PC-9 (cell line): Measurements from ENCODE around the gene LRRC4B. TPM values are rescaled to one million over a fixed set of nuclear protein-coding genes. Genes with fewer than 3 reads are reported as not detected.

Experiments used
- BruUV-seq: library from RNA; stranded (reverse); fragments of 400-500 nt; replicated peaks from 2 replicates; lab custom pipeline; 2021; lab: Mats Ljungman, UMichigan
- CTCF ChIA-PET: fragments of 300-600 bp; sonication (Branson Sonifier 250); formaldehyde crosslinking; loops from one replicate; lab custom pipeline; 2022; ENCODE audit warnings: antibody characterized with exemption; lab: Charles Lee
- POLR2A ChIA-PET: fragments of 300-600 bp; sonication (Branson Sonifier 250); formaldehyde crosslinking; loops from one replicate; lab custom pipeline; 2022; ENCODE audit warnings: antibody characterized with exemption; ENCODE audit not compliant: unreplicated experiment; lab: Charles Lee
- DNase-seq, 2 experiments: peaks; one replicate each; pipeline versions ENCODE4 v3.0.0 to v3.0.0-alpha.2; 2015 to 2022; ENCODE audit warnings: mixed read lengths in 1 of 2
- H2AFZ ChIP-seq: fragments of 200-600 bp; sonication (generic); 2 replicates; pipeline ENCODE4 v1.8.1; 2017; ENCODE audit warnings: antibody characterized with exemption
- H3F3A ChIP-seq: fragments of 200-600 bp; sonication (generic); 2 replicates; pipeline ENCODE4 v1.8.1; 2017; ENCODE audit warnings: antibody characterized with exemption, mild to moderate bottlenecking, low read depth; ENCODE audit not compliant: insufficient read depth
- H3K27ac ChIP-seq: fragments of 200-600 bp; sonication (generic); 2 replicates; pipeline ENCODE4 v1.6.1; 2016; ENCODE audit warnings: mixed run types
- H3K27me3 ChIP-seq: fragments of 200-600 bp; sonication (generic); 2 replicates; pipeline ENCODE4 v1.6.1; 2016; ENCODE audit warnings: low read depth, mixed run types; ENCODE audit not compliant: insufficient read depth
- H3K36me3 ChIP-seq: fragments of 200-600 bp; sonication (generic); 2 replicates; pipeline ENCODE4 v1.6.1; 2016; ENCODE audit warnings: low read depth, mixed run types
- H3K4me1 ChIP-seq: fragments of 200-600 bp; sonication (generic); replicated peaks from 2 replicates; pipeline ENCODE4 v1.6.1; 2016; ENCODE audit warnings: mixed run types; ENCODE audit not compliant: insufficient read depth
- H3K4me2 ChIP-seq: fragments of 200-600 bp; sonication (generic); 2 replicates; pipeline ENCODE4 v1.6.1; 2017; ENCODE audit warnings: mixed run types
- H3K4me3 ChIP-seq: fragments of 200-600 bp; sonication (generic); 2 replicates; pipeline ENCODE4 v1.6.1; 2016; ENCODE audit warnings: mixed run types
- H3K79me2 ChIP-seq: fragments of 200-600 bp; sonication (generic); 2 replicates; pipeline ENCODE4 v1.6.1; 2017; ENCODE audit warnings: low read depth, mixed run types
- H3K9me2 ChIP-seq: fragments of 200-600 bp; sonication (generic); 2 replicates; pipeline ENCODE4 v1.8.1; 2017; ENCODE audit warnings: mild to moderate bottlenecking; ENCODE audit not compliant: insufficient read depth
- H3K9me3 ChIP-seq: fragments of 200-600 bp; sonication (generic); 2 replicates; pipeline ENCODE4 v1.8.1; 2016; ENCODE audit warnings: low read depth; ENCODE audit not compliant: insufficient read depth
- H4K20me1 ChIP-seq: fragments of 200-600 bp; sonication (generic); 2 replicates; pipeline ENCODE4 v1.8.1; 2017; ENCODE audit not compliant: insufficient read depth
- EZH2 ChIP-seq: fragments of 200-600 bp; sonication (generic); IDR thresholded peaks from 2 replicates; pipeline ENCODE4 v1.8.0; 2017; ENCODE audit warnings: antibody characterized with exemption, low read depth
- intact Hi-C: fragments of 100-400 bp; cut with micrococcal nuclease; formaldehyde crosslinking; loops from one replicate; pipeline ENCODE4 v1.10.0; 2022; ENCODE audit not compliant: unreplicated experiment
- total RNA-seq: library from RNA; stranded (reverse); gene quantifications from 2 replicates; pipeline ENCODE4 v1.2.3, GENCODE V29; 2021
- TF ChIP-seq, protein P1 (sequence below): fragments of 200-600 bp; sonication (generic); conservative IDR thresholded peaks from 2 replicates; pipeline ENCODE4 v1.6.1; 2017; ENCODE audit warnings: mixed run types, antibody characterized with exemption, mild to moderate bottlenecking, moderate library complexity

LRRC4B gene
- total RNA-seq, 1 experiment from 2014 or later, result not detected

- Histone ChIP-seq H3K4me3 (no peak overlapping the region), H3K4me1 (no peaks in the 10 kb centered on the region), H4K20me1 (no peaks in the 10 kb centered on the region), H3K27ac (no peak overlapping the region), H3F3A (no peaks in the 10 kb centered on the region; the same call in 1 of the 2 replicates), H3K27me3 (peaks cover 80% of the 10 kb centered on the region), H3K9me2 (no peaks in the 10 kb centered on the region), H3K36me3 (no peaks in the 10 kb centered on the region), H3K4me2 (no peak overlapping the region), H3K9me3 (no peaks in the 10 kb centered on the region), H2AFZ (no peak overlapping the region), H3K79me2 (no peaks in the 10 kb centered on the region)
- ChIA-PET POLR2A (no interaction called here), CTCF (no interaction called here)
- intact Hi-C loops, result no loop called here
- no peak for TF ChIP-seq EZH2
- TF ChIP-seq, protein P1, sequence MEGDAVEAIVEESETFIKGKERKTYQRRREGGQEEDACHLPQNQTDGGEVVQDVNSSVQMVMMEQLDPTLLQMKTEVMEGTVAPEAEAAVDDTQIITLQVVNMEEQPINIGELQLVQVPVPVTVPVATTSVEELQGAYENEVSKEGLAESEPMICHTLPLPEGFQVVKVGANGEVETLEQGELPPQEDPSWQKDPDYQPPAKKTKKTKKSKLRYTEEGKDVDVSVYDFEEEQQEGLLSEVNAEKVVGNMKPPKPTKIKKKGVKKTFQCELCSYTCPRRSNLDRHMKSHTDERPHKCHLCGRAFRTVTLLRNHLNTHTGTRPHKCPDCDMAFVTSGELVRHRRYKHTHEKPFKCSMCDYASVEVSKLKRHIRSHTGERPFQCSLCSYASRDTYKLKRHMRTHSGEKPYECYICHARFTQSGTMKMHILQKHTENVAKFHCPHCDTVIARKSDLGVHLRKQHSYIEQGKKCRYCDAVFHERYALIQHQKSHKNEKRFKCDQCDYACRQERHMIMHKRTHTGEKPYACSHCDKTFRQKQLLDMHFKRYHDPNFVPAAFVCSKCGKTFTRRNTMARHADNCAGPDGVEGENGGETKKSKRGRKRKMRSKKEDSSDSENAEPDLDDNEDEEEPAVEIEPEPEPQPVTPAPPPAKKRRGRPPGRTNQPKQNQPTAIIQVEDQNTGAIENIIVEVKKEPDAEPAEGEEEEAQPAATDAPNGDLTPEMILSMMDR, result no peak
- BruUV-seq, result no TSS peak
- no peak for DNase-seq
Observed at GRCh38 chr19:50565984-50566903, 2.0 kb downstream of the LRRC4B start.

DNA sequence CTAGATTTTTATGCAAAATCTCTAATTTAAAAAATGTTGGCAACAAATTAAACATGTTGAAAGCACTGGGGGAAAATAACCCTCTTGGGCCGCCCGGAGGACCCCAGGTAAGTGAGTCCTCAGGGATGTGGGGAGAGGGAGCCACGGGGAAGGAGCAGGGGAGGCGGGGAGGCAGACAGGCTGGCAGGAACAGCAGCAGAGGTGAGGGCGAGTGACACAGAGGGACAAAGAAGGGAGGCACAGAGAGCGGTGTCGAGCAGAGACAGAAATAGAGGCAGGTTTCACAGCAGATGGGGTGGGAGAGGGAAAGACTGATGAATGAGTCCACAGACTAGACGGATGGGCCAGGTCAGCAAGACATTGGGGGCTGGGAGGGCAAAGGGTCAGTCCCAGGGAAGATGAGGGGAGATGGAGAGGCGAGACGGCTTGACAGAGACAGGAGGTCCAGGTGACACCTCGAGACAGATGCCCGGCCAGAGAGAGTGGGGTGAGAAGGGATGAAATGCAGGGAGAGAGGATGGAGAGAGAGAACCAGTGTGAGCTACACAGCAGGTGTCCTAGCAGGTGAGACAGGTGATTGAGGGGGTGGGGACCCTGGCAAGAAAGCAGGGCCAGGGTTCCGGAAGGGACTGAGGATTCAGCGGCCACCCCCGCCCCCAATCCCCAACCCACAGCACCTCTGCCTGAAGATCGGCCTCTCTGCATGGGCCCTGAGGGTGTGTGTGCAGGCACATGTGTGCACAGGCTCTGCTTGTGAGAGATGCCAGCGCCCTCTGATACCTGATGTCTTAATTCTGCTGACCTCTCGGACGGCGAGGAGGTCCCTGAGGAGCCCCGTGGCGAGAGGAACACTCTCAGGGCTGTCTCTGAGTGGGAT lies 3.8 kb downstream of the LRRC4B start:
- Histone ChIP-seq H3K4me3 (no peak overlapping the region), H3K27me3 (peaks cover 80% of the 10 kb centered on the region), H3K27ac (no peak overlapping the region), H3F3A (no peaks in the 10 kb centered on the region; the same call in 1 of the 2 replicates), H3K9me3 (no peaks in the 10 kb centered on the region), H3K9me2 (no peaks in the 10 kb centered on the region), H4K20me1 (no peaks in the 10 kb centered on the region), H3K4me1 (no peaks in the 10 kb centered on the region), H3K4me2 (no peak overlapping the region), H3K79me2 (no peaks in the 10 kb centered on the region), H3K36me3 (no peaks in the 10 kb centered on the region), H2AFZ (no peak overlapping the region)
- BruUV-seq, result no TSS peak
- DNase-seq, result no peak
- ChIA-PET POLR2A (no interaction called here), CTCF (no interaction called here)
- TF ChIP-seq, protein P1, result no peak
- TF ChIP-seq EZH2, result no peak
- intact Hi-C loops, result no loop called here

DNA sequence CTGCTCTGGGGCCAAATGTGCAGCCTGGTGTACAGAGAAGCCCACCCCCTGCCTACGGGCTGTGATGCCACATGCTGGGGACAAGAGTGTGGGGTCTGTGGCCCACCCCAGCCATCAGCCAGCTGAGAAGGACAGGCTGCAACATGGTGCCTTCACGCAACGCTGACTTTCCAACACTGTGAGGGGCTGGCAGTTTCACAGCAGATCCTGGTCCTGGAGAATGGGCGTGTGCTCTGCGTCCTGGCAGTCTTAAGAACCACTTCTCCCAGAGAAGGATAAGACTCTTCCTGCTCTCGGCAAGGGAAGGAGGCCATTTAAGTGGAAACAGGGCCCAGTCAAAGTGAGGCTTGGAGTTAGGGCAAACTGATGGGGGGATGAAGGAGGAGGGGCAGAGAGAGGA lies 4.6 kb downstream of the LRRC4B start:
- H3K27me3 ChIP-seq, result peaks cover 84% of the 10 kb centered on the region

More for the DNA sequence above, 4.6 kb downstream of the LRRC4B start:
- no peak for TF ChIP-seq EZH2
- DNase-seq, result no peak
- Histone ChIP-seq H3K27ac (no peak overlapping the region), H3K4me1 (no peaks in the 10 kb centered on the region), H4K20me1 (no peaks in the 10 kb centered on the region), H3K4me3 (no peak overlapping the region), H3K4me2 (no peak overlapping the region), H3K9me3 (no peaks in the 10 kb centered on the region), H3F3A (no peaks in the 10 kb centered on the region; the same call in 1 of the 2 replicates), H3K36me3 (no peaks in the 10 kb centered on the region), H2AFZ (no peak overlapping the region), H3K9me2 (no peaks in the 10 kb centered on the region), H3K79me2 (no peaks in the 10 kb centered on the region)
- ChIA-PET POLR2A (no interaction called here), CTCF (no interaction called here)
- intact Hi-C loops, result no loop called here
- BruUV-seq, result no TSS peak
